Measurements from ENCODE around the gene VPS52. TPM values are rescaled to one million over a fixed set of nuclear protein-coding genes. Genes with fewer than 3 reads are reported as not detected.
A peak's percentile ranks its signal among the peaks of the same experiment; 100 is the strongest.
"Not testable (repeated sequence)": the region's sequence is repeated elsewhere in the genome, so short reads cannot be mapped to it uniquely, and the experiment has no call there.

The VPS52 gene
- total RNA-seq, 1 donor from 2014 or later = 67.4 TPM

DNA sequence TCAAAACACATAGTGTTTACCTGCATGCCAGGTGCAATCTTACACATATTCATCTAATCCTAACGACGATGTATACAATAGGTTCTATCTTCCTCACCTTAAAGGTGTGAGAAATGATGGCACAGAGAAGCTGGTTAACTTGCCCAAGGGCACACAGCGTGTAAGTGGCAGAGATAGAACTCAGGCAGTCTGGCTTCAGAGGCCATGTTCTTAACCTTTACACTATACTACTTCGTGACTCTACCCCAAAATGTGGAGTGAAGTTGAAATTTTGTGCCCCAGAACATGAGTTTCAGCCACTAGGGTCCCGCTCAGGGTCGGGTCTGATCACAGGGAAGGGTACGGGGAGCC lies 584 bp downstream of the VPS52 start:
- peaks cover 60% of the 10 kb centered on the region for H3K4me1 Mint-ChIP-seq (ENCODE audit: unreplicated experiment)
- no peaks in the 10 kb centered on the region for H3K9me3 Mint-ChIP-seq (ENCODE audit: unreplicated experiment)
- TF ChIP-seq, protein P1, sequence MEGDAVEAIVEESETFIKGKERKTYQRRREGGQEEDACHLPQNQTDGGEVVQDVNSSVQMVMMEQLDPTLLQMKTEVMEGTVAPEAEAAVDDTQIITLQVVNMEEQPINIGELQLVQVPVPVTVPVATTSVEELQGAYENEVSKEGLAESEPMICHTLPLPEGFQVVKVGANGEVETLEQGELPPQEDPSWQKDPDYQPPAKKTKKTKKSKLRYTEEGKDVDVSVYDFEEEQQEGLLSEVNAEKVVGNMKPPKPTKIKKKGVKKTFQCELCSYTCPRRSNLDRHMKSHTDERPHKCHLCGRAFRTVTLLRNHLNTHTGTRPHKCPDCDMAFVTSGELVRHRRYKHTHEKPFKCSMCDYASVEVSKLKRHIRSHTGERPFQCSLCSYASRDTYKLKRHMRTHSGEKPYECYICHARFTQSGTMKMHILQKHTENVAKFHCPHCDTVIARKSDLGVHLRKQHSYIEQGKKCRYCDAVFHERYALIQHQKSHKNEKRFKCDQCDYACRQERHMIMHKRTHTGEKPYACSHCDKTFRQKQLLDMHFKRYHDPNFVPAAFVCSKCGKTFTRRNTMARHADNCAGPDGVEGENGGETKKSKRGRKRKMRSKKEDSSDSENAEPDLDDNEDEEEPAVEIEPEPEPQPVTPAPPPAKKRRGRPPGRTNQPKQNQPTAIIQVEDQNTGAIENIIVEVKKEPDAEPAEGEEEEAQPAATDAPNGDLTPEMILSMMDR (IDR thresholded peaks at IDR 0.05) = peak; percentile 15
- peaks cover 37% of the 10 kb centered on the region for H3K36me3 Mint-ChIP-seq (ENCODE audit: unreplicated experiment)
- peak overlapping the region; percentile 100 for H3K4me3 Mint-ChIP-seq (ENCODE audit: unreplicated experiment)
- DNase-seq (ENCODE audit: extremely low spot score, unreplicated experiment) = no peak
- no peaks in the 10 kb centered on the region for H3K27me3 Mint-ChIP-seq (ENCODE audit: unreplicated experiment)
- peak overlapping the region; percentile 100 for H3K27ac Mint-ChIP-seq (ENCODE audit: unreplicated experiment)

DNA sequence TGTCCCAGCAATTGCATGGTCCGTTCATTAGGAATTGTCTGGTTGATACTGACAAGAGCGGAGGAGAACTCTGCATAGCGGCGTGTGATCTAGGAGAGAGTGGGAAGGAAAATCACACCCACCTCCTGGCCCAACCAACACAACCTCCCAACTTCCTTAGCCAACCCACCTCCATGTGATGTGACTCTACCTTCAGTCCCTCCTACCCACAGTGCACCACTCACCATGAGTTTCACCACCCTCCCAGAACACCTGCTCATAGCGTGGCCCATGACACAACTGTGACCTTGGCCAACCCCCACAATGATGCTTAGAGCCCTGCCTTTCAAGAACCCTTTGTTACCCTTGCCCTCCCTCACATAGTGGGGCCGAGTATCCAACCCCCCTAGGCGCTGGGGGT lies 7.7 kb downstream of the VPS52 start:
- H3K27me3 Mint-ChIP-seq (ENCODE audit: unreplicated experiment) = no peaks in the 10 kb centered on the region
- no peaks in the 10 kb centered on the region for H3K4me1 Mint-ChIP-seq (ENCODE audit: unreplicated experiment)
- H3K36me3 Mint-ChIP-seq (ENCODE audit: unreplicated experiment) = peaks cover 33% of the 10 kb centered on the region
- no peak for DNase-seq (ENCODE audit: extremely low spot score, unreplicated experiment)
- TF ChIP-seq, protein P1 (IDR thresholded peaks at IDR 0.05) = no peak
- H3K9me3 Mint-ChIP-seq (ENCODE audit: unreplicated experiment) = no peaks in the 10 kb centered on the region
- H3K4me3 Mint-ChIP-seq (ENCODE audit: unreplicated experiment) = no peak overlapping the region
- no peak overlapping the region for H3K27ac Mint-ChIP-seq (ENCODE audit: unreplicated experiment)

DNA sequence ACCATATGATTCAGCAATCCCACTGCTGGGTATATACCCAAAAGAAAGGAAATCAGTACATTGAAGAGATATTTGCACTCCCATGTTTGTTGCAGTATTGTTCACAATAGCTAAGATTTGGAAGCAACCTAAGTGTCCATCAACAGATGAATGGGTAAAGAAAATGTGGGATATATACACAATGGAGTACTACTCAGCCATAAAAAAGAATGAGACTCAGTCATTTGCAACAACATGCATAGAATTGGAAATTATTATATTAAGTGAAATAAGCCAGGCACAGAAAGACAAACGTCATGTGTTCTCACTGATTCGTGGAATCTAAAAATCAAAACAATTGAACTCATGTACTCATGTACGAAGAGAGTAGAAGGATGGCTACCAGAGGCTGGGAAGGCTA lies 9.2 kb downstream of the VPS52 start:
- H3K4me1 Mint-ChIP-seq (ENCODE audit: unreplicated experiment); H3K4me3 Mint-ChIP-seq (ENCODE audit: unreplicated experiment); DNase-seq (ENCODE audit: extremely low spot score, unreplicated experiment); H3K9me3 Mint-ChIP-seq (ENCODE audit: unreplicated experiment); H3K27ac Mint-ChIP-seq (ENCODE audit: unreplicated experiment); H3K27me3 Mint-ChIP-seq (ENCODE audit: unreplicated experiment): not testable (repeated sequence)
- peaks cover 29% of the 10 kb centered on the region for H3K36me3 Mint-ChIP-seq (ENCODE audit: unreplicated experiment)

DNA sequence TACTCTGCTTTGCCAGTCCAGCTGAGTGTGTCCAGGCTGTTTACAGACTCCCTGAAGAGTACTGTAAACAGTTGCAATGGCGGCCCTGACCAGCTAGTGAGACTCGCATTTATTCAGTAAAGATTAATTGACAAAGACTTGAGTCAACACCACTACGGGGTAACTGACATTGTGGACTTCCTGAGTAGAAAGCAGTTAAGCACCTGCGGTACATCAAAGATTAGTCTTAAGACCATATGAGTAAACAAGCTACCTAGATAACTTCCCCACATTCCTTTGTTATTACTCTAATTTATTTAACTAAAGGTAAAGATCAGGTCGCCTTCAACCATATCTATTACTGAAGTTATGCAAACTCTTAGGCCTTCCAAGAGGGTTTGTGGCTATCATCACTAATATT lies 12.6 kb downstream of the VPS52 start:
- no peak for DNase-seq (ENCODE audit: extremely low spot score, unreplicated experiment)
- Mint-ChIP-seq H3K36me3 (ENCODE audit: unreplicated experiment) (peaks cover 26% of the 10 kb centered on the region), H3K27ac (ENCODE audit: unreplicated experiment) (no peak overlapping the region), H3K4me1 (ENCODE audit: unreplicated experiment) (no peaks in the 10 kb centered on the region), H3K9me3 (ENCODE audit: unreplicated experiment) (no peaks in the 10 kb centered on the region), H3K27me3 (ENCODE audit: unreplicated experiment) (no peaks in the 10 kb centered on the region), H3K4me3 (ENCODE audit: unreplicated experiment) (no peak overlapping the region)
- TF ChIP-seq, protein P1 (IDR thresholded peaks at IDR 0.05) = no peak

DNA sequence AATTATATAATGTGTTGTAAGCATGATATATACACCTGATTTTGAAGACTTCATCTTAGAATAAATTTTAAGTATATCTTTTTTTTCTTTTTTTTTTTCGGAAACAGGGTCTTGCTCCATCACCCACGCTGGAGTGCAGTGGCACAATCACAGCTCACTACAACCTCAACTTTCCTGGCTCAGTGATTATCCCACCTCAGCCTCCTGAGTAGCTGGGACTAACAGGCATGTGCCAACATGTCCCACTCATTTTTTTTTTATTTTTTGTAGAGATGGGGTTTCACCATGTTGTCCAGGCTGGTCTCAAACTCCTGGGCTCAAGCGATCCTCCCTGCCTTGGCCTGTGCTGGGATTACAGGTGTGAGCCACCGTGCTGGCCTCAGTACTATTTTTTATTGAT lies 17.1 kb downstream of the VPS52 start:
- Mint-ChIP-seq H3K4me1 (ENCODE audit: unreplicated experiment) (peaks cover 20% of the 10 kb centered on the region), H3K9me3 (ENCODE audit: unreplicated experiment) (no peaks in the 10 kb centered on the region), H3K36me3 (ENCODE audit: unreplicated experiment) (peaks cover 22% of the 10 kb centered on the region), H3K4me3 (ENCODE audit: unreplicated experiment) (no peak overlapping the region), H3K27me3 (ENCODE audit: unreplicated experiment) (no peaks in the 10 kb centered on the region), H3K27ac (ENCODE audit: unreplicated experiment) (no peak overlapping the region)
- TF ChIP-seq, protein P1 (IDR thresholded peaks at IDR 0.05) = no peak
- DNase-seq (ENCODE audit: extremely low spot score, unreplicated experiment) = no peak

DNA sequence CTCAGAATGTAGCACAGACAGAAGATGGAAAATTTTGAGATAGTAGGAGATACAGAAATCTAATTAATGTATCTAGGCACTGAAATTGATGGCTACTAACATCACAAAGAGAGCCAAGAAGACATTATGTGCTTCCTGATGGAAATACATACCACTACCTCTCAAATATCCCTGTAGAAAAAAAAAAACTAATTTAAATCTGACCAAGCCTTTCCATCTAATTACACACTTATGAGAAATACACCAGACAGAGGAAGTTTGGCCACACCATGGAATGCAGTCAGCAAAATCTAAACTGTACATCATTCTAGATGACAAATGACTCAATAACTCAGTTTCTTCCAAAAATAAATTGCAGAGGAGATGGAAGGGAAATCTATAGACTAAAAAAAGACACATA lies 18.9 kb downstream of the VPS52 start:
- no peaks in the 10 kb centered on the region for H3K9me3 Mint-ChIP-seq (ENCODE audit: unreplicated experiment)
- peaks cover 34% of the 10 kb centered on the region for H3K4me1 Mint-ChIP-seq (ENCODE audit: unreplicated experiment)
- TF ChIP-seq, protein P1 (IDR thresholded peaks at IDR 0.05) = no peak
- H3K27ac Mint-ChIP-seq (ENCODE audit: unreplicated experiment) = no peak overlapping the region
- peaks cover 21% of the 10 kb centered on the region for H3K36me3 Mint-ChIP-seq (ENCODE audit: unreplicated experiment)
- DNase-seq (ENCODE audit: extremely low spot score, unreplicated experiment) = no peak
- no peaks in the 10 kb centered on the region for H3K27me3 Mint-ChIP-seq (ENCODE audit: unreplicated experiment)
- H3K4me3 Mint-ChIP-seq (ENCODE audit: unreplicated experiment) = no peak overlapping the region

Data from osteocyte (in vitro differentiated cells).